Tracheal epithelial cell (primary cell): ENCODE data around the gene PNPLA5. TPM values are rescaled to one million over a fixed set of nuclear protein-coding genes. Genes with fewer than 3 reads are reported as not detected.

ENCODE experiments used
- total RNA-seq: library from RNA; depleted of rRNA; stranded (reverse); fragments of >200 nt; gene quantifications from 2 replicates; pipeline ENCODE4 v1.2.1, GENCODE V29; 2014

PNPLA5 gene, protein sequence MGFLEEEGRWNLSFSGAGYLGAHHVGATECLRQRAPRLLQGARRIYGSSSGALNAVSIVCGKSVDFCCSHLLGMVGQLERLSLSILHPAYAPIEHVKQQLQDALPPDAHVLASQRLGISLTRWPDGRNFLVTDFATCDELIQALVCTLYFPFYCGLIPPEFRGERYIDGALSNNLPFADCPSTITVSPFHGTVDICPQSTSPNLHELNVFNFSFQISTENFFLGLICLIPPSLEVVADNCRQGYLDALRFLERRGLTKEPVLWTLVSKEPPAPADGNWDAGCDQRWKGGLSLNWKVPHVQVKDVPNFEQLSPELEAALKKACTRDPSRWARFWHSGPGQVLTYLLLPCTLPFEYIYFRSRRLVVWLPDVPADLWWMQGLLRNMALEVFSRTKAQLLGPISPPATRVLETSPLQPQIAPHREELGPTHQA
- total RNA-seq = not detected in 2 replicates

DNA sequence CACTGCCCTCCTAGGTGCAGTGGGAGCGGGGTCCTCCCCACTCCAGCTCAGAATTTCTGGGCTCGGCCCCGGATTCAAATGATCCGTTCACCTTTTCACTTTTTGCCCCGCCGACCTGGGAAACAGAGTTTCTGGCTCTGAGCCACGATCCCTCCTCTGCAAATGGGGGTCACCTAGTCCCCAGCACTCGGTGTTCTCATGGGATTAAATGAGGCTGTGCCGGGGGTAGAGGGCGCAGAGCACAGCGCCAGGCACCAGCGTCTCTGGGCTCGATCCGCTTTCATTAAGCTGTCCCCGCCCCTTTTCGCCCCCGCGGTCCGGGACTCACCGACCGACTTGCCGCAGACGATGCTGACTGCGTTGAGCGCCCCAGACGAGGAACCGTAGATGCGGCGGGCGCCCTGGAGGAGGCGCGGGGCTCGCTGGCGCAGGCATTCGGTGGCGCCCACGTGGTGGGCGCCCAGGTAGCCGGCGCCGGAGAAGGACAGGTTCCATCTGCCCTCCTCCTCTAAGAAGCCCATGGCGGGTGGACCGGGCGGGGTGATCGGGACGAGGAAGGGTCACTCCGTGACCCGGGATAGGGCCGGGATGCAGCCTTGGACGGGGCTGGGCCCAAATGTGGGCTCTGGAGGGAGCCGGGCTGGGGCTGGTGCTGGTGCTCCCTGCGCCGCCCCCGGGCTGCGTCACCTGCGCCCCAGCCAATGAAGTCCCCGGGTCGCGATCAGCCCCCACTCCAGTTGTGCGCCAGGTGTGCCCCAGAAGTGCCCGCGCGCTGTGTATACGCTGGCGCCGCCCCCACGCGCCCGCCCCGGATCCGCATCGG lies at the start of gene PNPLA5:
Gene PNPLA5, minus strand, starts transcription at position 654 of the 823 bp plus-strand sequence. Its CDS starts 133 bp downstream, at position 521.

GRCh38 chr22:43923631-43924464 lies 32.0 kb upstream of the PNPLA5 start, which contains the start of gene PNPLA3:
TSS of gene PNPLA3 (plus strand) at chr22:43923805. CDS start at chr22:43923912, 107 bp downstream.

DNA sequence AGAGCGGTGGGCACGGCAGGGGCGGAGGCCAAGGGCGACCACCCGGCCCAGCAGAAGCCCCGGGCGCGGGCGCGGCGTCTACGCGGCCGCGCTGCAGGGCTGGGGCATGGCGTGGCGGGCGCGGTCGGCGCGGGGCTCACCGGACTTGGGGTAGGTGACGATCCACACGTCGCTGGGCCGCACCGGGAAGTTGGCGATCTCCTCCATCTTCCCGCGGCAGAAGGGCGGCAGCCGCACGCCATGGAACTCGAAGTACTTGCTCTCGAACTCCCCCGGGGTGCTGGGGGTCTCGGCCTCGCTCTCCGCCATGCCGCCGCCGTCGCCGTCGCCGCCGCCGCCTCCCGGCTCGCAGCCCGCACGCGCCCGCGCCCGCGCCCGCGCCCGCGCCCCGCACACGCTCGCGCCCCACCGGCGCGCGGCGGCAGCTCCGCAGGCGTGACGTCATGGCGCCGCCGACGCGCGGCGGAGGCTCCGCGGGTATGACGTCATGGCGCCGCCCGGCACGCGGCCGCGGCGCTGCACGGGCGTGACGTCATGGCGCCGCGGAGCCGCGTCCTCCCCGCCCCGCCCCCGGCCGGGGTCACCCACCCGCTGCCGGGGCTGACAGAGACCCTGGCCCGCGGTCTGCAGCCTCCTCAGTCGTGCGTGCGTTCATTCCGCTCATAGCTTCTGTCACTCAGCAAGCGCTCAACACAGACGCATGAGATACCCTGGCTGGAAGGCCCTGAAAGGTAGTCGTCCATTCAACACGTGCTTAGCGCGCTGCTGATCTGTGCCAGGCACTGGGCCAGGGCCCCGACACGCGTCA lies 29.5 kb downstream of the PNPLA5 start, which contains the start of gene SULT4A1:
Gene SULT4A1, minus strand, starts transcription at position 440 of the 808 bp plus-strand sequence. Its CDS starts 131 bp downstream, at position 309.

Other genes starting within 250 kb of the PNPLA5 start
- under 0.01 and 1.1 TPM in 2 replicates for gene EFCAB6, start 79.7 kb downstream of the PNPLA5 start, total RNA-seq
- 0.24 TPM in 1 of 2 replicates, not detected in the other for gene SULT4A1, start 29.5 kb downstream of the PNPLA5 start, total RNA-seq
- 3.0 and 3.1 TPM in 2 replicates for gene PNPLA3, start 31.8 kb upstream of the PNPLA5 start, total RNA-seq
- gene SAMM50, start 63.4 kb upstream of the PNPLA5 start, total RNA-seq = 28.8 and 34.5 TPM in 2 replicates
- gene PARVB, start 132.3 kb upstream of the PNPLA5 start, total RNA-seq = 11.1 and 23.9 TPM in 2 replicates